B cell (primary cell): ENCODE data around the gene GDI2.

Experiments used
- CTCF ChIP-seq: fragments of 200-600 bp; IDR thresholded peaks from one replicate; pipeline ENCODE4 v1.8.0; 2022; ENCODE audit warnings: antibody characterized with exemption, mild to moderate bottlenecking
- EZH2 ChIP-seq: IDR thresholded peaks from 2 replicates; pipeline ENCODE4 v1.6.1; 2012; ENCODE audit warnings: borderline replicate concordance, low read depth, mild to moderate bottlenecking, moderate library complexity, low read length; ENCODE audit not compliant: insufficient read depth, poor library complexity, severe bottlenecking

GRCh38 chr10:5751601-5752253 is 61.5 kb downstream of the GDI2 start:
- TF ChIP-seq CTCF (no peak), EZH2 (no peak)
